Measurements from ENCODE around the gene TENM4.

The TENM4 gene

GRCh38 chr11:79344753-79345294, 96.0 kb downstream of the TENM4 start:
- no peak for DNase-seq (ENCODE audit: low spot score)

GRCh38 chr11:79342686-79343085, 98.1 kb downstream of the TENM4 start:
- no peak for DNase-seq (ENCODE audit: low spot score)

GRCh38 chr11:79342236-79342635, 98.6 kb downstream of the TENM4 start:
- DNase-seq (ENCODE audit: low spot score): no peak

- no peak for DNase-seq (ENCODE audit: low spot score)
Observed at GRCh38 chr11:79340535-79340934, 100.3 kb downstream of the TENM4 start.

GRCh38 chr11:79336797-79337517, 103.9 kb downstream of the TENM4 start:
- DNase-seq (ENCODE audit: low spot score): no peak

- no peak for DNase-seq (ENCODE audit: low spot score)
Observed at GRCh38 chr11:79335681-79336080, 105.1 kb downstream of the TENM4 start.

GRCh38 chr11:79333355-79333754, 107.5 kb downstream of the TENM4 start:
- no peak for DNase-seq (ENCODE audit: low spot score)

GRCh38 chr11:79332017-79332416, 108.8 kb downstream of the TENM4 start:
- DNase-seq (ENCODE audit: low spot score): peak; percentile 3

- DNase-seq (ENCODE audit: low spot score): no peak
Observed at GRCh38 chr11:79331203-79331901, 109.5 kb downstream of the TENM4 start.

GRCh38 chr11:79330651-79331050, 110.2 kb downstream of the TENM4 start:
- no peak for DNase-seq (ENCODE audit: low spot score)

- DNase-seq (ENCODE audit: low spot score): no peak
Observed at GRCh38 chr11:79329561-79329960, 111.3 kb downstream of the TENM4 start.

- no peak for DNase-seq (ENCODE audit: low spot score)
Observed at GRCh38 chr11:79328402-79328801, 112.4 kb downstream of the TENM4 start.

- no peak for DNase-seq (ENCODE audit: low spot score)
Observed at GRCh38 chr11:79325851-79326250, 115.0 kb downstream of the TENM4 start.

GRCh38 chr11:79321263-79321662, 119.6 kb downstream of the TENM4 start:
- no peak for DNase-seq (ENCODE audit: low spot score)

- DNase-seq (ENCODE audit: low spot score): no peak
Observed at GRCh38 chr11:79314906-79315689, 125.7 kb downstream of the TENM4 start.

GRCh38 chr11:79313530-79313913, 127.3 kb downstream of the TENM4 start:
- no peak for DNase-seq (ENCODE audit: low spot score)

GRCh38 chr11:79312617-79313529, 128.0 kb downstream of the TENM4 start:
- peak; percentile 26 for DNase-seq (ENCODE audit: low spot score)

GRCh38 chr11:79311461-79311860, 129.4 kb downstream of the TENM4 start:
- no peak for DNase-seq (ENCODE audit: low spot score)

- no peak for DNase-seq (ENCODE audit: low spot score)
Observed at GRCh38 chr11:79309407-79309806, 131.4 kb downstream of the TENM4 start.

GRCh38 chr11:79308429-79308828, 132.4 kb downstream of the TENM4 start:
- no peak for DNase-seq (ENCODE audit: low spot score)

GRCh38 chr11:79304599-79305212, 136.1 kb downstream of the TENM4 start:
- no peak for DNase-seq (ENCODE audit: low spot score)

Measured in cerebellar cortex (tissue), 1 donor.